IMR-90 (cell line): ENCODE results near the gene HOXB2. TPM values are rescaled to one million over a fixed set of nuclear protein-coding genes. Genes with fewer than 3 reads are reported as not detected.
A peak's percentile ranks its signal among the peaks of the same experiment; 100 is the strongest.

ENCODE experiments used
- ATAC-seq: fragments of 200-7000 bp; cut with Tn5 transposase; 2 replicates; pipeline ENCODE4 v1.9.1; 2020; ENCODE audit warnings: low read depth, mild to moderate bottlenecking, moderate library complexity
- BruUV-seq: library from RNA; stranded (reverse); fragments of 400-500 nt; replicated peaks from 2 replicates; lab custom pipeline; 2021; lab: Mats Ljungman, UMichigan
- CTCF ChIA-PET: fragments of 300-600 bp; formaldehyde crosslinking; extraction: SDS; loops from one replicate; lab custom pipeline; 2021; ENCODE audit warnings: antibody characterized with exemption; lab: Yijun Ruan, JAX
- POLR2A ChIA-PET: fragments of 300-600 bp; sonication (Branson Sonifier 250); formaldehyde crosslinking; loops from one replicate; lab custom pipeline; 2022; ENCODE audit warnings: antibody characterized with exemption; ENCODE audit not compliant: unreplicated experiment; lab: Charles Lee
- DNase-seq: peaks from one replicate; pipeline ENCODE4 v3.0.0; 2013
- H2AFZ ChIP-seq: replicated peaks from 2 replicates; pipeline ENCODE3; 2013; ENCODE audit warnings: low read length, mild to moderate bottlenecking; ENCODE audit not compliant: poor library complexity
- H2AK5ac ChIP-seq: 2 replicates; pipeline ENCODE4 v1.6.1; 2013; ENCODE audit warnings: low read depth, low read length, inconsistent platforms
- H2AK9ac ChIP-seq: replicated peaks from 2 replicates; pipeline ENCODE3; 2013; ENCODE audit warnings: mild to moderate bottlenecking, low read depth, low read length, moderate library complexity; ENCODE audit not compliant: poor library complexity
- H2BK120ac ChIP-seq: 2 replicates; pipeline ENCODE4 v1.6.1; 2013; ENCODE audit warnings: low read depth, low read length, inconsistent platforms
- H2BK15ac ChIP-seq: 3 replicates; pipeline ENCODE4 v1.6.1; 2013; ENCODE audit warnings: low read depth, low read length, inconsistent platforms
- H2BK20ac ChIP-seq: 2 replicates; pipeline ENCODE4 v1.6.1; 2013; ENCODE audit warnings: low read depth, mild to moderate bottlenecking, inconsistent platforms, low read length, moderate library complexity
- H2BK5ac ChIP-seq: 2 replicates; pipeline ENCODE4 v1.6.1; 2013; ENCODE audit warnings: mild to moderate bottlenecking, low read depth, low read length, inconsistent platforms; ENCODE audit not compliant: poor library complexity, severe bottlenecking
- H3K14ac ChIP-seq: replicated peaks from 2 replicates; pipeline ENCODE4 v1.6.1; 2013; ENCODE audit warnings: low read depth, low read length, inconsistent platforms
- H3K18ac ChIP-seq: 2 replicates; pipeline ENCODE4 v1.6.1; 2013; ENCODE audit warnings: low read depth, low read length, control low read depth
- H3K23ac ChIP-seq: 2 replicates; pipeline ENCODE4 v1.6.1; 2013; ENCODE audit warnings: low read depth, low read length, inconsistent platforms
- H3K27ac ChIP-seq: 2 replicates; pipeline ENCODE4 v1.5.1; 2013; ENCODE audit warnings: mild to moderate bottlenecking, control low read depth, low read length; ENCODE audit not compliant: insufficient read depth
- H3K27me3 ChIP-seq: 2 replicates; pipeline ENCODE4 v1.6.1; 2013; ENCODE audit warnings: low read length; ENCODE audit not compliant: control insufficient read depth, insufficient read depth
- H3K36me3 ChIP-seq: 2 replicates; pipeline ENCODE4 v1.6.1; 2013; ENCODE audit warnings: low read length, mixed read lengths; ENCODE audit not compliant: control insufficient read depth, insufficient read depth
- H3K4ac ChIP-seq: 2 replicates; pipeline ENCODE4 v1.6.1; 2013; ENCODE audit warnings: low read depth, low read length, inconsistent platforms
- H3K4me1 ChIP-seq: 2 replicates; pipeline ENCODE4 v1.6.1; 2013; ENCODE audit warnings: low read length, mixed read lengths; ENCODE audit not compliant: control insufficient read depth, insufficient read depth
- H3K4me2 ChIP-seq: 2 replicates; pipeline ENCODE4 v1.6.1; 2013; ENCODE audit warnings: low read depth, mild to moderate bottlenecking, control low read depth, low read length, moderate library complexity
- H3K4me3 ChIP-seq: 2 replicates; pipeline ENCODE4 v1.5.1; 2013; ENCODE audit warnings: low read depth, mild to moderate bottlenecking, control low read depth, low read length, moderate library complexity; ENCODE audit not compliant: insufficient read depth
- H3K56ac ChIP-seq: 2 replicates; pipeline ENCODE4 v1.6.1; 2013; ENCODE audit warnings: low read length, inconsistent platforms; ENCODE audit not compliant: insufficient read depth; ENCODE audit errors: extremely low read depth
- H3K79me1 ChIP-seq, 2 experiments: 2 replicates each; pipeline ENCODE4 v1.6.1; 2013; ENCODE audit warnings: low read length in 2 of 2, inconsistent platforms in 1 of 2, low read depth in 1 of 2
- H3K9ac ChIP-seq: 2 replicates; pipeline ENCODE4 v1.6.1; 2013; ENCODE audit warnings: low read depth, low read length, control low read depth
- H3K9me1 ChIP-seq: 2 replicates; pipeline ENCODE4 v1.6.1; 2013; ENCODE audit warnings: low read length, inconsistent platforms; ENCODE audit not compliant: insufficient read depth
- H3K9me3 ChIP-seq: 2 replicates; pipeline ENCODE4 v1.6.1; 2013; ENCODE audit warnings: low read length; ENCODE audit not compliant: control insufficient read depth, insufficient read depth
- H4K20me1 ChIP-seq: 2 replicates; pipeline ENCODE4 v1.6.1; 2013; ENCODE audit warnings: low read length, inconsistent platforms; ENCODE audit not compliant: insufficient read depth
- H4K5ac ChIP-seq: 2 replicates; pipeline ENCODE4 v1.6.1; 2013; ENCODE audit warnings: mild to moderate bottlenecking, low read depth, low read length, control low read depth
- H4K8ac ChIP-seq, 2 experiments: 2 replicates each; pipeline ENCODE4 v1.6.1; 2013; ENCODE audit warnings: low read depth in 2 of 2, low read length in 2 of 2, control low read depth in 1 of 2, inconsistent platforms in 1 of 2
- H4K91ac ChIP-seq: 2 replicates; pipeline ENCODE4 v1.6.1; 2013; ENCODE audit warnings: low read depth, low read length, inconsistent platforms; ENCODE audit not compliant: insufficient read depth
- BHLHE40 ChIP-seq: fragments of 150-350 bp; IDR thresholded peaks from 2 replicates; pipeline ENCODE4 v1.6.1; 2016; ENCODE audit warnings: mild to moderate bottlenecking, low read depth, low read length
- CEBPB ChIP-seq: IDR thresholded peaks from 2 replicates; pipeline ENCODE4 v1.6.1; 2012; ENCODE audit warnings: low read depth, low read length, improper control_type of control experiment
- CHD1 ChIP-seq: IDR thresholded peaks from 2 replicates; pipeline ENCODE4 v1.6.1; 2012; ENCODE audit warnings: low read depth, low read length, improper control_type of control experiment
- CTCF ChIP-seq: conservative IDR thresholded peaks from 2 replicates; pipeline ENCODE4 v1.5.1; 2012; ENCODE audit warnings: mild to moderate bottlenecking, low read depth, low read length, improper control_type of control experiment
- ELK1 ChIP-seq: fragments of 150-350 bp; IDR thresholded peaks from 2 replicates; pipeline ENCODE4 v1.6.1; 2016; ENCODE audit warnings: low read depth, mild to moderate bottlenecking, low read length, moderate library complexity, borderline replicate concordance
- FOS ChIP-seq: fragments of 150-350 bp; IDR thresholded peaks from 2 replicates; pipeline ENCODE4 v1.6.1; 2016; ENCODE audit warnings: low read depth, low read length
- MAFK ChIP-seq: IDR thresholded peaks from 2 replicates; pipeline ENCODE4 v1.6.1; 2012; ENCODE audit warnings: low read depth, low read length, improper control_type of control experiment
- MAZ ChIP-seq: IDR thresholded peaks from 2 replicates; pipeline ENCODE4 v1.6.1; 2012; ENCODE audit warnings: low read depth, mild to moderate bottlenecking, low read length, improper control_type of control experiment, moderate library complexity, borderline replicate concordance
- MXI1 ChIP-seq: IDR thresholded peaks from 2 replicates; pipeline ENCODE4 v1.6.1; 2012; ENCODE audit warnings: low read depth, mild to moderate bottlenecking, low read length, moderate library complexity, borderline replicate concordance
- NFE2L2 ChIP-seq: fragments of 150-350 bp; IDR thresholded peaks from 2 replicates; pipeline ENCODE4 v1.6.1; 2016; ENCODE audit warnings: low read depth, mild to moderate bottlenecking, low read length
- POLR2A ChIP-seq: IDR thresholded peaks from 2 replicates; pipeline ENCODE4 v1.6.1; 2012; ENCODE audit warnings: mild to moderate bottlenecking, low read depth, low read length
- RAD21 ChIP-seq: IDR thresholded peaks from 2 replicates; pipeline ENCODE4 v1.6.1; 2012; ENCODE audit warnings: low read length, improper control_type of control experiment
- RCOR1 ChIP-seq: IDR thresholded peaks from 2 replicates; pipeline ENCODE4 v1.6.1; 2012; ENCODE audit warnings: mild to moderate bottlenecking, low read length, improper control_type of control experiment; ENCODE audit not compliant: insufficient replicate concordance
- RFX5 ChIP-seq: IDR thresholded peaks from 2 replicates; pipeline ENCODE4 v1.8.0; 2012; ENCODE audit warnings: low read depth, mild to moderate bottlenecking, low read length, moderate library complexity
- SMC3 ChIP-seq: fragments of 150-350 bp; IDR thresholded peaks from 2 replicates; pipeline ENCODE4 v1.6.1; 2016; ENCODE audit warnings: low read depth, mild to moderate bottlenecking, antibody characterized with exemption, low read length, moderate library complexity
- WGBS, 2 experiments: methylation state at CpG; one replicate each; pipeline versions ENCODE4 v1.1.5 to v1.1.7; 2013; ENCODE audit warnings: missing lambda C conversion rate in 2 of 2; ENCODE audit not compliant: insufficient read length in 1 of 2; ENCODE audit errors: extremely low coverage in 2 of 2; 5-methylcytosine and 5-hydroxymethylcytosine counted together
- dilution Hi-C: fragments of 300-500 bp; cut with HindIII; formaldehyde crosslinking; loops from one replicate; pipeline ENCODE4 v1.14.3; 2018; ENCODE audit warnings: low sequenced_read_pairs; ENCODE audit not compliant: unreplicated experiment
- in situ Hi-C: fragments of 300-500 bp; cut with MboI; formaldehyde crosslinking; loops from 3 replicates; pipeline ENCODE4 v1.14.3; 2019; ENCODE audit warnings: low sequenced_read_pairs, inconsistent platforms, mixed read lengths
- intact Hi-C: fragments of 100-400 bp; cut with micrococcal nuclease; formaldehyde crosslinking; loops from 2 replicates; pipeline ENCODE4 v1.10.0; 2022
- polyA plus RNA-seq, 3 experiments: library from polyadenylated mRNA; depleted of rRNA; stranded (reverse); fragments of >200 nt; gene quantifications; 2 replicates each; pipeline ENCODE4 v1.2.3, GENCODE V29; 2012; ENCODE audit warnings: low replicate concordance in 1 of 3
- total RNA-seq: library from RNA; depleted of rRNA; stranded (reverse); fragments of >200 nt; gene quantifications from 2 replicates; pipeline ENCODE4 v1.2.3, GENCODE V29; 2012

The HOXB2 gene
- total and polyA plus RNA-seq, 2 of the 4 experiments (the other 2 are of a cell fraction), result 2.7 to 29.9 TPM

- Histone ChIP-seq H2AFZ (peak overlapping the region; percentile 77), H4K5ac (peak overlapping the region; percentile 80), H4K8ac (peak overlapping the region; percentile 84 to 89), H3K14ac (peak overlapping the region; percentile 98), H3K18ac (peak overlapping the region; percentile 61), H3K4me2 (peak overlapping the region; percentile 75), H2BK15ac (0 out of 3 replicates have a peak overlapping the region, but pooled peaks have one; percentile 19), H3K36me3 (peaks cover 20% of the 10 kb centered on the region), H2AK9ac (peak overlapping the region; percentile 96), H3K79me1 (peaks cover 0 to 41% of the 10 kb centered on the region in 2 experiments; a peak in 2 of 4 replicates), H3K9me3 (no peaks in the 10 kb centered on the region), H2BK5ac (peak overlapping the region; percentile 96), H3K9me1 (peaks cover 10% of the 10 kb centered on the region), H2AK5ac (peak overlapping the region; percentile 83), H4K91ac (peak overlapping the region; percentile 94), H4K20me1 (no peaks in the 10 kb centered on the region), H3K27me3 (no peaks in the 10 kb centered on the region), H3K9ac (peak overlapping the region; percentile 100), H3K4me1 (peaks cover 30% of the 10 kb centered on the region), H3K4me3 (peak overlapping the region; percentile 96), H3K4ac (peak overlapping the region; percentile 95), H3K27ac (peak overlapping the region; percentile 99), H3K56ac (peak overlapping the region; percentile 97), H2BK120ac (peak overlapping the region; percentile 88), H2BK20ac (no peak overlapping the region; the same call in 1 of the 2 replicates), H3K23ac (peak overlapping the region; percentile 97)
- intact Hi-C loops, result no loop called here
- ChIA-PET CTCF (interaction anchor here (0.6 to 2.8 kb wide), 3 partner anchors 16 to 50 kb away, joined by 3 to 8 read pairs (median 3); no protein-coding TSS in a partner anchor), POLR2A (interaction anchor here (0.5 to 1.5 kb wide), 5 partner anchors 21 to 70 kb away, joined by 3 to 9 read pairs (median 4); partner anchors contain the start of gene HOXB3)
- BruUV-seq, result no TSS peak
- DNase-seq (peak; percentile 34), ATAC-seq (no peak)
- in situ Hi-C loops, result loop anchor here (10.0 kb wide), 1 partner anchor 187 kb away; no protein-coding TSS in a partner anchor
- dilution Hi-C loops, result no loop called here
- 0% methylated on average over 4 of the region's 27 CpGs; no CpG with 5 or more reads in 1 of the 2 experiments for WGBS, 2 experiments
- TF ChIP-seq ELK1 (no peak), NFE2L2 (no peak), POLR2A (no peak), RAD21 (no peak), FOS (no peak), CHD1 (no peak), CTCF (no peak), BHLHE40 (no peak), MAZ (no peak), MXI1 (no peak), RCOR1 (no peak), RFX5 (no peak), CEBPB (no peak), MAFK (no peak), SMC3 (no peak)
Observed at GRCh38 chr17:48542114-48542656, 2.7 kb downstream of the HOXB2 start.
